Myometrial cell (primary cell): ENCODE data around the gene MCOLN1. TPM values are rescaled to one million over a fixed set of nuclear protein-coding genes. Genes with fewer than 3 reads are reported as not detected.

Experiments used
- total RNA-seq: library from RNA; depleted of rRNA; stranded (reverse); fragments of >200 nt; gene quantifications from 2 replicates; pipeline ENCODE4 v1.2.3, GENCODE V29; 2015

Gene MCOLN1
- total RNA-seq: 3.9 and 4.6 TPM in 2 replicates

GRCh38 chr19:7522072-7522922 lies at the start of gene MCOLN1:
Gene MCOLN1 (plus strand): TSS chr19:7522624. CDS start chr19:7522751, 127 bp downstream.

GRCh38 chr19:7488736-7489353 lies 33.6 kb upstream of the MCOLN1 start, which contains the start of gene PEX11G:
Gene PEX11G (minus strand): TSS chr19:7489035. CDS start chr19:7489010, 25 bp downstream.

GRCh38 chr19:7515645-7516151 lies 6.7 kb upstream of the MCOLN1 start, which contains the start of gene ZNF358:
Gene ZNF358 (plus strand): TSS chr19:7516103. CDS start chr19:7519243, 3,140 bp downstream.

GRCh38 chr19:7535047-7535997 lies 12.9 kb downstream of the MCOLN1 start, which contains the start of gene PNPLA6:
Gene PNPLA6 (plus strand): TSS chr19:7535717. CDS start chr19:7535789, 72 bp downstream.

Other genes starting within 250 kb of the MCOLN1 start
- 6.4 and 21.9 TPM in 2 replicates for gene INSR, start 228.2 kb upstream of the MCOLN1 start, total RNA-seq
- 40.6 and 48.7 TPM in 2 replicates for gene ARHGEF18, start 173.7 kb upstream of the MCOLN1 start, total RNA-seq
- gene PEX11G, start 33.6 kb upstream of the MCOLN1 start, total RNA-seq: 2.6 and 3.9 TPM in 2 replicates
- 20.2 and 22.5 TPM in 2 replicates for gene ZNF358, start 6.5 kb upstream of the MCOLN1 start, total RNA-seq
- 159 and 163 TPM in 2 replicates for gene PNPLA6, start 13.1 kb downstream of the MCOLN1 start, total RNA-seq
- gene CAMSAP3, start 73.2 kb downstream of the MCOLN1 start, total RNA-seq: not detected in 2 replicates
- gene XAB2, start 106.9 kb downstream of the MCOLN1 start, total RNA-seq: 42.2 and 45.3 TPM in 2 replicates
- 4.9 and 7.4 TPM in 2 replicates for gene PET100, start 107.2 kb downstream of the MCOLN1 start, total RNA-seq
- not detected in 2 replicates for gene PCP2, start 111.1 kb downstream of the MCOLN1 start, total RNA-seq
- 12.1 and 22.8 TPM in 2 replicates for gene STXBP2, start 114.5 kb downstream of the MCOLN1 start, total RNA-seq
- gene RETN, start 146.4 kb downstream of the MCOLN1 start, total RNA-seq: not detected in 2 replicates
- gene MCEMP1, start 154.5 kb downstream of the MCOLN1 start, total RNA-seq: not detected in 2 replicates
- 86.2 and 107 TPM in 2 replicates for gene TRAPPC5, start 158.2 kb downstream of the MCOLN1 start, total RNA-seq
- not detected in 2 replicates for gene FCER2, start 179.5 kb downstream of the MCOLN1 start, total RNA-seq
- not detected in 2 replicates for gene CLEC4G, start 209.5 kb downstream of the MCOLN1 start, total RNA-seq
- gene CD209, start 224.9 kb downstream of the MCOLN1 start, total RNA-seq: not detected in 2 replicates
- not detected in 2 replicates for gene CLEC4M, start 240.6 kb downstream of the MCOLN1 start, total RNA-seq